Activated CD8-positive, alpha-beta memory T cell treated with anti-CD3 and anti-CD28 coated beads, Interleukin-2, amount 50 U/mL, for 4 hours (primary cell): ENCODE data around the gene PINLYP.
"Not testable (repeated sequence)": the region's sequence is repeated elsewhere in the genome, so short reads cannot be mapped to it uniquely, and the experiment has no call there.

Experiments used
- DNase-seq: peaks from one replicate; pipeline ENCODE4 v3.0.0-alpha.2; 2020

PINLYP gene

GRCh38 chr19:43575156-43575950 is at the start of gene PINLYP, which contains the start of gene XRCC1:
Gene PINLYP, plus strand, starts transcription at chr19:43575801. Its CDS starts 1,391 bp downstream, at chr19:43577192.
Gene XRCC1, minus strand, starts transcription at chr19:43575527. Its CDS starts 69 bp downstream, at chr19:43575458.
- DNase-seq = peak; percentile 94

- DNase-seq = no peak
These were observed 49.5 kb upstream of the PINLYP start for GRCh38 chr19:43525836-43526771.

- peak; percentile 75 for DNase-seq
These were observed 48.4 kb upstream of the PINLYP start, which contains the start of gene ETHE1 for GRCh38 chr19:43526884-43527859. Gene ETHE1, minus strand, starts transcription at chr19:43527201. Its CDS starts 24 bp downstream, at chr19:43527177.

GRCh38 chr19:43527860-43528622 is 47.6 kb upstream of the PINLYP start:
- no peak for DNase-seq

- no peak for DNase-seq
These were observed 43.0 kb upstream of the PINLYP start for GRCh38 chr19:43532571-43532961.

GRCh38 chr19:43532962-43533545 is 42.5 kb upstream of the PINLYP start, which contains the start of gene ZNF575:
Gene ZNF575, plus strand, starts transcription at chr19:43533188. Its CDS starts 1,235 bp downstream, at chr19:43534423.
- DNase-seq = peak; percentile 83

GRCh38 chr19:43533546-43534304 is 41.9 kb upstream of the PINLYP start:
- DNase-seq = peak; percentile 93

- DNase-seq = no peak
These were observed 41.2 kb upstream of the PINLYP start for GRCh38 chr19:43534305-43534815.

- peak; percentile 43 for DNase-seq
These were observed 40.5 kb upstream of the PINLYP start for GRCh38 chr19:43534816-43535761.

- no peak for DNase-seq
These were observed 36.7 kb upstream of the PINLYP start for GRCh38 chr19:43538922-43539321.

GRCh38 chr19:43540381-43540780 is 35.2 kb upstream of the PINLYP start:
- DNase-seq = no peak

GRCh38 chr19:43541920-43542650 is 33.5 kb upstream of the PINLYP start:
- no peak for DNase-seq

GRCh38 chr19:43544077-43544476 is 31.5 kb upstream of the PINLYP start:
- no peak for DNase-seq

- DNase-seq = no peak
These were observed 30.3 kb upstream of the PINLYP start for GRCh38 chr19:43545276-43545675.

GRCh38 chr19:43545981-43546380 is 29.6 kb upstream of the PINLYP start:
- DNase-seq = no peak

GRCh38 chr19:43546581-43546980 is 29.0 kb upstream of the PINLYP start:
- DNase-seq = no peak

GRCh38 chr19:43547926-43548325 is 27.7 kb upstream of the PINLYP start:
- DNase-seq = not testable (repeated sequence)

- no peak for DNase-seq
These were observed 26.9 kb upstream of the PINLYP start for GRCh38 chr19:43548706-43549105.
